Mesenchymal stem cell (in vitro differentiated cells and primary cell): ENCODE results near the gene TTC39A.
A peak's percentile ranks its signal among the peaks of the same experiment; 100 is the strongest.

ENCODE experiments used
- DNase-seq: peaks from one replicate; pipeline ENCODE4 v3.0.0-alpha.2; 2013
- H2AFZ ChIP-seq: one replicate; pipeline ENCODE4 v1.6.1; 2013; ENCODE audit warnings: low read depth, mild to moderate bottlenecking, control low read depth, inconsistent platforms, low read length, moderate library complexity
- H2AK5ac ChIP-seq: 2 replicates; pipeline ENCODE4 v1.6.1; 2013; ENCODE audit warnings: low read length, moderate library complexity, mild to moderate bottlenecking, inconsistent platforms; ENCODE audit not compliant: severe bottlenecking
- H2BK120ac ChIP-seq: one replicate; pipeline ENCODE4 v1.6.1; 2013; ENCODE audit warnings: low read depth, mild to moderate bottlenecking, inconsistent platforms, low read length, moderate library complexity
- H2BK12ac ChIP-seq, 2 experiments: one replicate each; pipeline ENCODE4 v1.6.1; 2013; ENCODE audit warnings: inconsistent platforms in 2 of 2, low read length in 2 of 2, mild to moderate bottlenecking in 2 of 2, moderate library complexity in 2 of 2, control low read depth in 1 of 2
- H2BK15ac ChIP-seq: one replicate; pipeline ENCODE4 v1.6.1; 2013; ENCODE audit warnings: mild to moderate bottlenecking, low read depth, inconsistent platforms; ENCODE audit not compliant: poor library complexity, severe bottlenecking
- H2BK5ac ChIP-seq: 2 replicates; pipeline ENCODE4 v1.6.1; 2013; ENCODE audit warnings: low read depth, mild to moderate bottlenecking, low read length, control low read depth, inconsistent platforms; ENCODE audit not compliant: poor library complexity, severe bottlenecking
- H3K14ac ChIP-seq, 2 experiments: one replicate each; pipeline ENCODE4 v1.6.1; 2013; ENCODE audit warnings: inconsistent platforms in 2 of 2, low read length in 2 of 2, control low read depth in 1 of 2, mild to moderate bottlenecking in 1 of 2, moderate library complexity in 1 of 2
- H3K18ac ChIP-seq, 2 experiments: one replicate each; pipeline ENCODE4 v1.6.1; 2013; ENCODE audit warnings: inconsistent platforms in 2 of 2, low read length in 2 of 2, control low read depth in 1 of 2, low read depth in 1 of 2, mild to moderate bottlenecking in 1 of 2
- H3K23ac ChIP-seq, 2 experiments: one replicate each; pipeline ENCODE4 v1.6.1; 2013; ENCODE audit warnings: inconsistent platforms in 2 of 2, low read length in 2 of 2, mild to moderate bottlenecking in 2 of 2, moderate library complexity in 2 of 2, control low read depth in 1 of 2
- H3K27ac ChIP-seq: 2 replicates; pipeline ENCODE4 v1.5.1; 2013; ENCODE audit warnings: mild to moderate bottlenecking, moderate library complexity, low read length, control low read depth, inconsistent platforms; ENCODE audit not compliant: poor library complexity, severe bottlenecking
- H3K27me3 ChIP-seq, 2 experiments: 2 replicates each; pipeline versions ENCODE4 v1.6.1 to v1.7.0; 2013; ENCODE audit warnings: low read length in 2 of 2, mild to moderate bottlenecking in 2 of 2, moderate library complexity in 2 of 2, control low read depth in 1 of 2, inconsistent platforms in 1 of 2; ENCODE audit not compliant: control insufficient read depth in 1 of 2, insufficient read depth in 1 of 2
- H3K36me3 ChIP-seq, 2 experiments: 2 replicates each; pipeline versions ENCODE4 v1.6.1 to v1.7.0; 2013; ENCODE audit warnings: low read length in 2 of 2, control low read depth in 1 of 2, inconsistent platforms in 1 of 2, low read depth in 1 of 2, mild to moderate bottlenecking in 1 of 2; ENCODE audit not compliant: insufficient read depth in 2 of 2, control insufficient read depth in 1 of 2
- H3K4ac ChIP-seq, 2 experiments: one replicate each; pipeline ENCODE4 v1.6.1; 2013; ENCODE audit warnings: inconsistent platforms in 2 of 2, low read length in 2 of 2, mild to moderate bottlenecking in 2 of 2, moderate library complexity in 2 of 2, control low read depth in 1 of 2, low read depth in 1 of 2
- H3K4me1 ChIP-seq: 2 replicates; pipeline ENCODE4 v1.6.1; 2013; ENCODE audit warnings: low read depth, low read length, control low read depth; ENCODE audit not compliant: control insufficient read depth, insufficient read depth
- H3K4me2 ChIP-seq: 2 replicates; pipeline ENCODE4 v1.6.1; 2013; ENCODE audit warnings: low read length, mild to moderate bottlenecking, inconsistent platforms; ENCODE audit not compliant: poor library complexity, severe bottlenecking
- H3K4me3 ChIP-seq, 2 experiments: 2 replicates each; pipeline versions ENCODE4 v1.5.1 to v1.7.0; 2013; ENCODE audit warnings: low read length in 2 of 2, mild to moderate bottlenecking in 2 of 2, control low read depth in 1 of 2, low read depth in 1 of 2; ENCODE audit not compliant: insufficient read depth in 1 of 2
- H3K79me1 ChIP-seq: replicated peaks from 2 replicates; pipeline ENCODE4 v1.6.1; 2013; ENCODE audit warnings: mild to moderate bottlenecking, control low read depth, low read length, inconsistent platforms; ENCODE audit not compliant: poor library complexity, severe bottlenecking
- H3K9ac ChIP-seq: 2 replicates; pipeline ENCODE4 v1.7.0; 2013; ENCODE audit warnings: mild to moderate bottlenecking, low read length, moderate library complexity
- H3K9me3 ChIP-seq: 2 replicates; pipeline ENCODE4 v1.7.0; 2013; ENCODE audit warnings: mild to moderate bottlenecking, low read length; ENCODE audit not compliant: control insufficient read depth
- H4K8ac ChIP-seq: one replicate; pipeline ENCODE4 v1.6.1; 2013; ENCODE audit warnings: inconsistent platforms, mild to moderate bottlenecking, low read length, moderate library complexity
- H4K91ac ChIP-seq: one replicate; pipeline ENCODE4 v1.6.1; 2013; ENCODE audit warnings: mild to moderate bottlenecking, low read length, inconsistent platforms
- WGBS: methylation state at CpG from one replicate; pipeline ENCODE4 v1.1.7; 2013; ENCODE audit warnings: mixed read lengths; 5-methylcytosine and 5-hydroxymethylcytosine counted together

TTC39A gene

GRCh38 chr1:51340380-51340779, 10.0 kb upstream of the TTC39A start:
- Histone ChIP-seq H2BK5ac (no peak overlapping the region), H3K14ac (no peak overlapping the region), H3K36me3 (no peaks in the 10 kb centered on the region), H3K4me2 (no peak overlapping the region), H3K23ac (no peak overlapping the region), H3K27me3 (peaks cover 28 to 37% of the 10 kb centered on the region in 2 experiments), H2BK15ac (no peak overlapping the region), H4K91ac (no peak overlapping the region), H2BK12ac (no peak overlapping the region), H3K27ac (no peak overlapping the region), H2BK120ac (no peak overlapping the region), H4K8ac (no peak overlapping the region), H3K4ac (no peak overlapping the region), H2AK5ac (no peak overlapping the region), H3K79me1 (no peaks in the 10 kb centered on the region), H3K9ac (no peak overlapping the region), H3K4me3 (no peak overlapping the region), H2AFZ (no peak overlapping the region), H3K9me3 (no peaks in the 10 kb centered on the region), H3K4me1 (peaks cover 7% of the 10 kb centered on the region), H3K18ac (no peak overlapping the region)
- no peak for DNase-seq
- WGBS, result 93% methylated on average over 6 of the region's 6 CpGs

- 92% methylated on average over 4 of the region's 4 CpGs for WGBS
- H2BK12ac ChIP-seq, result no peak overlapping the region
- no peak overlapping the region for H2BK120ac ChIP-seq
- peaks cover 2% of the 10 kb centered on the region for H3K4me1 ChIP-seq
- no peak overlapping the region for H3K4me3 ChIP-seq
- H3K36me3 ChIP-seq, result no peaks in the 10 kb centered on the region
- H3K79me1 ChIP-seq, result no peaks in the 10 kb centered on the region
- DNase-seq, result no peak
- no peak overlapping the region for H2BK15ac ChIP-seq
- no peak overlapping the region for H2BK5ac ChIP-seq
- no peak overlapping the region for H3K4ac ChIP-seq
- no peak overlapping the region for H4K91ac ChIP-seq
- no peak overlapping the region for H2AFZ ChIP-seq
- H3K27ac ChIP-seq, result no peak overlapping the region
- H3K9me3 ChIP-seq, result no peaks in the 10 kb centered on the region
- no peak overlapping the region for H3K4me2 ChIP-seq
- no peak overlapping the region for H3K23ac ChIP-seq
- H3K14ac ChIP-seq, result no peak overlapping the region
- no peak overlapping the region for H4K8ac ChIP-seq
- no peak overlapping the region for H2AK5ac ChIP-seq
- H3K18ac ChIP-seq, result no peak overlapping the region
- no peak overlapping the region for H3K9ac ChIP-seq
- H3K27me3 ChIP-seq, result peaks cover 0 to 2% of the 10 kb centered on the region in 2 experiments
These were observed 6.3 kb upstream of the TTC39A start for GRCh38 chr1:51336711-51337110.

DNA sequence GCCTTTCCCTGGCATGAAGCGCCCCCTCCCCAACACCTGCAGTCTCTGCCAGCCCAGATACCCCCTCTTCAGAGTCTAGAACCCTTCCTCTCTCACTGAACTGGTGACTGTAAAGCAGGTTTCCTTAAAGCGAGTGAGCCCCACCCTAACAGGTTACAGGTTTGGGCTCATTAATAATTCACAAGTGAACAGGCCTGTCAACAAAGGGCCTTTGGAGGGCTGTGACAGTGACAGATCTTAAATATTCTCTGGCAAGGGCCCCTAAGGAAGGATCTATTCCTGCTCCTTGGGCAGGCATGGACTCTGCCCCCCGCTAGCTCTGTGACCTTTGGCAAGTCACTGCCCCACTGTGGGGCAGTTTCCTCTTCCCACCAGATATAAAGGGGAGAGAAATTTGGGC, 5.6 kb upstream of the TTC39A start:
- 95% methylated on average over 3 of the region's 3 CpGs for WGBS
- Histone ChIP-seq H4K91ac (no peak overlapping the region), H3K23ac (no peak overlapping the region)

DNA sequence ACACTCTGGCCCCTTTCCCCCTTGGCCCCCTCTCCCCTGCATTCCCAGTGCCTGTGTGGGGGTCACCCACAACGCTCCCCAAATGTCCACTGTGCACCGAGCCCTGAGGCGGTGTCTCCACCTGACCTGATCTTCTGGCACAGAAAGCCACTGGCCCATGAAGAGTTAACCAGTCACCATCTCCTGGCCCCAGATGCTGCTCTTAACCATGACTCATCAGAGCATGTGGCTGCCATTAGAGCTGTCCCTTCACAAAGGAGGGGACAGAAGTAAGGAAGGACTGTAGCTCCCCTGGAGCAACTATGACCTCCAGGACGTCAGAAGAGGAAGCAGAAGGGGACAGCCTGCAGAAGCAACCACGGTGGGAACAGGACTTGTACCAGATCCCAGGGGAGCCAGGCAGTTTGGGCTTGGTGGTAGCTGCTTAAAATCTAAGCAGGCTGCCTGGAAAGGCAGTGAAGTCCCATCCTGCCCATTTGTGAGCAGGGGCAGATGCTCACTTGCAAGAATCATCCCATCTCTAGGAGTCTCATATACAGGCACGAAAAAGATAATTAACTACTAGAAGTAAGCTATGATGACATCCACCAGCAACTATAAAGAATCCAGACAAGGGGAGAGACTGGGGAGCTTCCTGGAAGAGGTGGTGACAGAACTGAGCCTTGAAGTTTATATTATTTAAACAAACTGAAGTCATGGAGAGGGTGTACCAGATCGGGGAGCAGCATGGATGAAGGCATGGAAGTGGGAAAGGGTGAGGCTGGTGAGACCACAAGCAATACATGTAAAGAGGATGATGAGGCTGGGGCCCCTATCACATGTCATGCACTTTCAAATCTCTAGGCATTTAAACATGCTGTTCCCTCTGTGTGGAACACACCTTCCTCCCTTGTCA, 1.1 kb upstream of the TTC39A start:
- Histone ChIP-seq H2AFZ (peak overlapping the region; percentile 60), H2BK120ac (no peak overlapping the region), H3K9me3 (no peaks in the 10 kb centered on the region), H3K9ac (no peak overlapping the region), H3K18ac (peak overlapping the region; percentile 61 to 89), H2BK12ac (peak overlapping the region in 1 of 2 experiments; percentile 81), H3K4me1 (peaks cover 27% of the 10 kb centered on the region), H3K79me1 (no peaks in the 10 kb centered on the region), H2BK5ac (no peak overlapping the region), H3K23ac (no peak overlapping the region), H3K4me2 (no peak overlapping the region), H2AK5ac (no peak overlapping the region), H3K14ac (no peak overlapping the region), H4K8ac (no peak overlapping the region), H3K36me3 (no peaks in the 10 kb centered on the region), H2BK15ac (no peak overlapping the region), H3K4me3 (no peak overlapping the region), H3K4ac (peak overlapping the region in 1 of 2 experiments; percentile 32), H3K27me3 (no peaks in the 10 kb centered on the region), H3K27ac (no peak overlapping the region), H4K91ac (no peak overlapping the region)
- WGBS, result 42% methylated on average over 6 of the region's 7 CpGs
- DNase-seq, result peak; percentile 78

More for the DNA sequence above, 5.6 kb upstream of the TTC39A start:
- Histone ChIP-seq H2BK120ac (no peak overlapping the region), H3K79me1 (no peaks in the 10 kb centered on the region), H3K4me1 (peaks cover 7% of the 10 kb centered on the region), H3K18ac (no peak overlapping the region), H3K4ac (no peak overlapping the region), H3K9me3 (no peaks in the 10 kb centered on the region), H3K27me3 (no peaks in the 10 kb centered on the region), H2BK15ac (no peak overlapping the region), H3K4me3 (no peak overlapping the region), H3K14ac (no peak overlapping the region), H3K27ac (no peak overlapping the region), H2AFZ (no peak overlapping the region), H2BK5ac (no peak overlapping the region), H3K4me2 (no peak overlapping the region), H2BK12ac (no peak overlapping the region), H4K8ac (no peak overlapping the region), H3K36me3 (no peaks in the 10 kb centered on the region), H2AK5ac (no peak overlapping the region), H3K9ac (no peak overlapping the region)
- DNase-seq, result no peak
